Erythroblast (primary cell): ENCODE results near the gene SOX11.

Source experiments
- GATA1 ChIP-seq: IDR thresholded peaks from 2 replicates; pipeline ENCODE4 v1.6.1; 2011; ENCODE audit warnings: low read depth, mild to moderate bottlenecking, control low read depth, low read length, moderate library complexity
- POLR2A ChIP-seq: IDR thresholded peaks from 2 replicates; pipeline ENCODE4 v1.6.1; 2011; ENCODE audit warnings: mild to moderate bottlenecking, low read length

- TF ChIP-seq POLR2A (no peak), GATA1 (no peak)
Observed at GRCh38 chr2:5666798-5667197, 25.4 kb upstream of the SOX11 start.
